K562 (cell line): ENCODE results near the gene SCEL. TPM values are rescaled to one million over a fixed set of nuclear protein-coding genes. Genes with fewer than 3 reads are reported as not detected.

Experiments
- BCLAF1 ChIP-seq, 2 experiments: fragments of 450-650 bp in 1 of 2; IDR thresholded peaks; 2 replicates each; pipeline ENCODE4 v1.6.1; 2011 to 2017; ENCODE audit warnings: low read depth in 2 of 2, antibody characterized with exemption in 1 of 2, borderline replicate concordance in 1 of 2, low read length in 1 of 2, mild to moderate bottlenecking in 1 of 2, mixed read lengths in 1 of 2; ENCODE audit not compliant: control insufficient read depth in 1 of 2
- CAMTA2 ChIP-seq: fragments of 250-450 bp; sonication (Bioruptor Pico); conservative IDR thresholded peaks from 2 replicates; pipeline ENCODE4 v1.5.1; 2022
- CBFA2T3 ChIP-seq: fragments of 450-650 bp; IDR thresholded peaks from 2 replicates; pipeline ENCODE4 v1.6.1; 2017
- CHD4 ChIP-seq: fragments of 200-600 bp; sonication (generic); IDR thresholded peaks from 3 replicates; pipeline ENCODE4 v1.6.1; 2012; ENCODE audit warnings: low read depth, mild to moderate bottlenecking, mixed read lengths, low read length, inconsistent platforms; ENCODE audit not compliant: insufficient read depth, insufficient replicate concordance, poor library complexity, severe bottlenecking
- FOXM1 ChIP-seq, 2 experiments: fragments of 450-650 bp in 1 of 2; sonication (generic) in 1 of 2; formaldehyde crosslinking in 1 of 2; IDR thresholded peaks; 2 replicates each; pipeline versions ENCODE4 v1.6.1 to v1.9.0; 2017 to 2022; ENCODE audit warnings: low read depth in 2 of 2, mild to moderate bottlenecking in 2 of 2, missing genetic modification reagents in 1 of 2, moderate library complexity in 1 of 2
- MEIS2 ChIP-seq: fragments of 450-650 bp; IDR thresholded peaks from 2 replicates; pipeline ENCODE4 v1.6.1; 2014; ENCODE audit warnings: mild to moderate bottlenecking; ENCODE audit not compliant: partially characterized antibody
- RBM34 ChIP-seq: fragments of 200-400 bp; formaldehyde crosslinking; IDR thresholded peaks from 2 replicates; pipeline ENCODE4 v1.6.1; 2018; ENCODE audit warnings: low read length, borderline replicate concordance; ENCODE audit not compliant: insufficient read depth
- ZNF695 ChIP-seq: fragments of 450-650 bp; formaldehyde crosslinking; IDR thresholded peaks from 2 replicates; pipeline ENCODE4 v1.4.0; 2020; ENCODE audit warnings: mild to moderate bottlenecking, moderate library complexity
- ZNF778 ChIP-seq: fragments of 450-650 bp; formaldehyde crosslinking; IDR thresholded peaks from 2 replicates; pipeline ENCODE4 v1.4.0; 2020; ENCODE audit warnings: mild to moderate bottlenecking, moderate library complexity
- polyA plus RNA-seq, 8 experiments: library from polyadenylated mRNA; depleted of rRNA in 4 of 8; stranded (reverse) in 5 of 8; unstranded in 3 of 8; fragments of >200 nt; fragmentation: Nextera tagmentation in 2 of 8; fragmentation: Illumina TruSeq in 1 of 8; extraction: Ambion mirVana in 2 of 8; extraction: Trizol in 1 of 8; gene quantifications; 2 replicates each; pipeline versions ENCODE4 v1.2.1 to v1.2.3, GENCODE V29; 2011 to 2014; ENCODE audit warnings: inconsistent platforms in 1 of 8, missing spikeins in 1 of 8
- total RNA-seq, 7 experiments: library from RNA; depleted of rRNA in 6 of 7; stranded (reverse); fragments of >200 nt in 6 of 7; fragmentation: Illumina TruSeq in 2 of 7; extraction: Trizol in 2 of 7; gene quantifications; 2 replicates each; pipeline versions ENCODE4 v1.2.1 to v1.2.3, GENCODE V29; 2011 to 2021; ENCODE audit warnings: low replicate concordance in 1 of 7
- TF ChIP-seq, protein P1 (sequence below), 2 experiments: fragments of 450-650 bp in 1 of 2; sonication (generic) in 1 of 2; formaldehyde crosslinking in 1 of 2; IDR thresholded peaks; 2 replicates each; pipeline versions ENCODE4 v1.7.1 to v1.9.0; 2016 to 2022; ENCODE audit warnings: inconsistent platforms in 1 of 2, mild to moderate bottlenecking in 1 of 2, missing genetic modification reagents in 1 of 2
- TF ChIP-seq, protein P2 (sequence below): fragments of 450-650 bp; conservative IDR thresholded peaks from 2 replicates; pipeline ENCODE4 v1.6.1; 2016; ENCODE audit warnings: missing genetic modification characterization, low read depth, mild to moderate bottlenecking, missing compliant biosample characterization, moderate library complexity

Gene SCEL
- total and polyA plus RNA-seq, 9 of the 15 experiments (the other 6 are each of a cell fraction or from before 2014, with no cell fraction given), result not detected

- TF ChIP-seq, protein P1, sequence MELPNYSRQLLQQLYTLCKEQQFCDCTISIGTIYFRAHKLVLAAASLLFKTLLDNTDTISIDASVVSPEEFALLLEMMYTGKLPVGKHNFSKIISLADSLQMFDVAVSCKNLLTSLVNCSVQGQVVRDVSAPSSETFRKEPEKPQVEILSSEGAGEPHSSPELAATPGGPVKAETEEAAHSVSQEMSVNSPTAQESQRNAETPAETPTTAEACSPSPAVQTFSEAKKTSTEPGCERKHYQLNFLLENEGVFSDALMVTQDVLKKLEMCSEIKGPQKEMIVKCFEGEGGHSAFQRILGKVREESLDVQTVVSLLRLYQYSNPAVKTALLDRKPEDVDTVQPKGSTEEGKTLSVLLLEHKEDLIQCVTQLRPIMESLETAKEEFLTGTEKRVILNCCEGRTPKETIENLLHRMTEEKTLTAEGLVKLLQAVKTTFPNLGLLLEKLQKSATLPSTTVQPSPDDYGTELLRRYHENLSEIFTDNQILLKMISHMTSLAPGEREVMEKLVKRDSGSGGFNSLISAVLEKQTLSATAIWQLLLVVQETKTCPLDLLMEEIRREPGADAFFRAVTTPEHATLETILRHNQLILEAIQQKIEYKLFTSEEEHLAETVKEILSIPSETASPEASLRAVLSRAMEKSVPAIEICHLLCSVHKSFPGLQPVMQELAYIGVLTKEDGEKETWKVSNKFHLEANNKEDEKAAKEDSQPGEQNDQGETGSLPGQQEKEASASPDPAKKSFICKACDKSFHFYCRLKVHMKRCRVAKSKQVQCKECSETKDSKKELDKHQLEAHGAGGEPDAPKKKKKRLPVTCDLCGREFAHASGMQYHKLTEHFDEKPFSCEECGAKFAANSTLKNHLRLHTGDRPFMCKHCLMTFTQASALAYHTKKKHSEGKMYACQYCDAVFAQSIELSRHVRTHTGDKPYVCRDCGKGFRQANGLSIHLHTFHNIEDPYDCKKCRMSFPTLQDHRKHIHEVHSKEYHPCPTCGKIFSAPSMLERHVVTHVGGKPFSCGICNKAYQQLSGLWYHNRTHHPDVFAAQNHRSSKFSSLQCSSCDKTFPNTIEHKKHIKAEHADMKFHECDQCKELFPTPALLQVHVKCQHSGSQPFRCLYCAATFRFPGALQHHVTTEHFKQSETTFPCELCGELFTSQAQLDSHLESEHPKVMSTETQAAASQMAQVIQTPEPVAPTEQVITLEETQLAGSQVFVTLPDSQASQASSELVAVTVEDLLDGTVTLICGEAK (IDR thresholded peaks at IDR 0.05), result no peak
- TF ChIP-seq, protein P1 (CRISPR knock-in tag; IDR thresholded peaks at IDR 0.05), result no peak
- TF ChIP-seq RBM34 (no peak), ZNF778 (CRISPR knock-in tag) (no peak), CBFA2T3 (no peak), ZNF695 (CRISPR knock-in tag) (no peak), FOXM1 (IDR thresholded peaks at IDR 0.05; ENCODE audit: low read depth) (no peak), FOXM1 (CRISPR knock-in tag; IDR thresholded peaks at IDR 0.05; ENCODE audit: low read depth) (no peak), BCLAF1 (IDR thresholded peaks at IDR 0.05; ENCODE audit: borderline replicate concordance in 1 of 2, control insufficient read depth in 1 of 2, low read depth in 2 of 2, low read length in 1 of 2) (no peak), CHD4 (no peak), CAMTA2 (CRISPR knock-in tag) (no peak), MEIS2 (no peak)
- TF ChIP-seq, protein P2, sequence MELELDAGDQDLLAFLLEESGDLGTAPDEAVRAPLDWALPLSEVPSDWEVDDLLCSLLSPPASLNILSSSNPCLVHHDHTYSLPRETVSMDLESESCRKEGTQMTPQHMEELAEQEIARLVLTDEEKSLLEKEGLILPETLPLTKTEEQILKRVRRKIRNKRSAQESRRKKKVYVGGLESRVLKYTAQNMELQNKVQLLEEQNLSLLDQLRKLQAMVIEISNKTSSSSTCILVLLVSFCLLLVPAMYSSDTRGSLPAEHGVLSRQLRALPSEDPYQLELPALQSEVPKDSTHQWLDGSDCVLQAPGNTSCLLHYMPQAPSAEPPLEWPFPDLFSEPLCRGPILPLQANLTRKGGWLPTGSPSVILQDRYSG (tag), result no peak
Observed at GRCh38 chr13:77623806-77624205, 88.3 kb downstream of the SCEL start (continued).
